Thyroid gland (tissue), 4 donors: Measurements from ENCODE around the gene SLC35E3.

Source experiments
- CTCF ChIP-seq, 6 experiments: fragments of 200-600 bp in 3 of 6; fragments of 450-650 bp in 3 of 6; sonication (generic) in 3 of 6; IDR thresholded peaks; one replicate each; pipeline ENCODE4 v1.5.1; 2016 to 2019; ENCODE audit warnings: antibody characterized with exemption in 6 of 6, mild to moderate bottlenecking in 2 of 6, inconsistent platforms in 1 of 6, moderate library complexity in 1 of 6
- POLR2A ChIP-seq, 2 donors: fragments of 450-650 bp; IDR thresholded peaks; one replicate each; pipeline ENCODE4 v1.6.1; 2017; ENCODE audit warnings: antibody characterized with exemption in 2 of 2, mild to moderate bottlenecking in 2 of 2, moderate library complexity in 1 of 2

- TF ChIP-seq CTCF (IDR thresholded peaks at IDR 0.05) (no peak), POLR2A (IDR thresholded peaks at IDR 0.05) (no peak)
Measured at GRCh38 chr12:68821357-68822188, 75.6 kb downstream of the SLC35E3 start.
